ENCODE results near the gene ZNF423.

GRCh38 chr16:49844359-49844758 lies 11.6 kb downstream of the ZNF423 start:
- TF ChIP-seq CTCF (IDR thresholded peaks at IDR 0.05; ENCODE audit: low read depth, low read length, poor library complexity, severe bottlenecking), result no peak
- TF ChIP-seq EZH2phosphoT487 (IDR thresholded peaks at IDR 0.05; ENCODE audit: borderline replicate concordance, low read length), result no peak

Data from DOHH2 (cell line).